H1 (cell line): ENCODE measurements around the gene KCNK15.

ENCODE experiments used
- CBX5 ChIP-seq: fragments of 300-800, 300-1000 bp; sonication (generic); IDR thresholded peaks from 2 replicates; pipeline ENCODE4 v1.7.1; 2016; ENCODE audit warnings: antibody characterized with exemption, low read length, low read depth
- CHD2 ChIP-seq: IDR thresholded peaks from 2 replicates; pipeline ENCODE4 v1.6.1; 2012; ENCODE audit warnings: low read length, improper control_type of control experiment
- CREB1 ChIP-seq: IDR thresholded peaks from 2 replicates; pipeline ENCODE4 v1.6.1; 2012; ENCODE audit warnings: inconsistent platforms
- CTCF ChIP-seq, 3 experiments: IDR thresholded peaks; 1 replicate in 2 of 3; 2 replicates in 1 of 3; pipeline versions ENCODE4 v1.5.1 to v1.6.1; 2011; ENCODE audit warnings: low read length in 3 of 3, mild to moderate bottlenecking in 3 of 3, inconsistent platforms in 2 of 3, low read depth in 1 of 3, moderate library complexity in 1 of 3; ENCODE audit not compliant: insufficient read depth in 1 of 3; ENCODE audit errors: control extremely low read depth in 1 of 3
- JUN ChIP-seq: IDR thresholded peaks from 2 replicates; pipeline ENCODE4 v1.6.1; 2011; ENCODE audit warnings: low read depth, mild to moderate bottlenecking, improper control_type of control experiment, low read length
- JUND ChIP-seq: IDR thresholded peaks from 2 replicates; pipeline ENCODE4 v1.6.1; 2011; ENCODE audit warnings: mild to moderate bottlenecking, improper control_type of control experiment, low read length
- NRF1 ChIP-seq: IDR thresholded peaks from 2 replicates; pipeline ENCODE4 v1.6.1; 2011; ENCODE audit warnings: mild to moderate bottlenecking, low read depth, low read length, improper control_type of control experiment
- RAD21 ChIP-seq, 2 experiments: IDR thresholded peaks in 1 of 2; conservative IDR thresholded peaks in 1 of 2; 2 replicates each; pipeline ENCODE4 v1.6.1; 2011; ENCODE audit warnings: low read depth in 2 of 2, low read length in 2 of 2, improper control_type of control experiment in 1 of 2, inconsistent platforms in 1 of 2, mild to moderate bottlenecking in 1 of 2, moderate library complexity in 1 of 2
- RNF2 ChIP-seq: fragments of 200-900, 300-1000 bp; sonication (generic); IDR thresholded peaks from 2 replicates; pipeline ENCODE4 v1.7.1; 2016; ENCODE audit warnings: borderline replicate concordance, low read depth, mild to moderate bottlenecking, antibody characterized with exemption, low read length; ENCODE audit not compliant: poor library complexity, severe bottlenecking; ENCODE audit errors: missing control alignments
- SP2 ChIP-seq: IDR thresholded peaks from 2 replicates; pipeline ENCODE4 v1.6.1; 2012; ENCODE audit warnings: mild to moderate bottlenecking, low read length, inconsistent platforms

GRCh38 chr20:44746367-44747165 is 901 bp downstream of the KCNK15 start:
- TF ChIP-seq RAD21 (IDR thresholded peaks at IDR 0.05 in 1 of 2, conservative IDR thresholded peaks at IDR 0.05 in 1 of 2; ENCODE audit: low read depth in 2 of 2, low read length in 2 of 2) (no peak), CREB1 (no peak), CTCF (IDR thresholded peaks at IDR 0.05; ENCODE audit: control extremely low read depth in 1 of 3, insufficient read depth in 1 of 3, low read depth in 1 of 3, low read length in 3 of 3) (no peak), CHD2 (no peak), JUND (no peak), RNF2 (no peak), CBX5 (no peak), SP2 (no peak), NRF1 (no peak), JUN (no peak)
